ENCODE data around the gene OR2G6.
"Not testable (repeated sequence)": the region's sequence is repeated elsewhere in the genome, so short reads cannot be mapped to it uniquely, and the experiment has no call there.

DNA sequence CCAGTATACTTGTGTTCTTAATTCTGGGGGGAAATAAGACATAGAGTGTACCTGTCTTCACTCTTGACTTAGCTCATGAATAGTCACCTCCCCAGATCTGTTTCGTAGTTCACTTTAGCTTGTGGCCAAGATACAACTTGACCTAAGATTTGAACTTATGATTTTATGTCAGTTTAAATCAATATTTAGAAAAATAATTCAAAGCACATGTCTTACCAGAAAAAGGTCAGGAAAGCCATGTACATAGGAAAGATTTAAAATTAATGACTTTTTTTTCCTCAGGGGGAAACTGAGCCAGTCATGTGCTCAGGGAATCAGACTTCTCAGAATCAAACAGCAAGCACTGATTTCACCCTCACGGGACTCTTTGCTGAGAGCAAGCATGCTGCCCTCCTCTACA, 34.8 kb upstream of the OR2G6 start, which contains the start of gene OR2T3:
- not testable (repeated sequence) for TF ChIP-seq POLR2A (IDR thresholded peaks at IDR 0.05)
- TF ChIP-seq, protein P1, sequence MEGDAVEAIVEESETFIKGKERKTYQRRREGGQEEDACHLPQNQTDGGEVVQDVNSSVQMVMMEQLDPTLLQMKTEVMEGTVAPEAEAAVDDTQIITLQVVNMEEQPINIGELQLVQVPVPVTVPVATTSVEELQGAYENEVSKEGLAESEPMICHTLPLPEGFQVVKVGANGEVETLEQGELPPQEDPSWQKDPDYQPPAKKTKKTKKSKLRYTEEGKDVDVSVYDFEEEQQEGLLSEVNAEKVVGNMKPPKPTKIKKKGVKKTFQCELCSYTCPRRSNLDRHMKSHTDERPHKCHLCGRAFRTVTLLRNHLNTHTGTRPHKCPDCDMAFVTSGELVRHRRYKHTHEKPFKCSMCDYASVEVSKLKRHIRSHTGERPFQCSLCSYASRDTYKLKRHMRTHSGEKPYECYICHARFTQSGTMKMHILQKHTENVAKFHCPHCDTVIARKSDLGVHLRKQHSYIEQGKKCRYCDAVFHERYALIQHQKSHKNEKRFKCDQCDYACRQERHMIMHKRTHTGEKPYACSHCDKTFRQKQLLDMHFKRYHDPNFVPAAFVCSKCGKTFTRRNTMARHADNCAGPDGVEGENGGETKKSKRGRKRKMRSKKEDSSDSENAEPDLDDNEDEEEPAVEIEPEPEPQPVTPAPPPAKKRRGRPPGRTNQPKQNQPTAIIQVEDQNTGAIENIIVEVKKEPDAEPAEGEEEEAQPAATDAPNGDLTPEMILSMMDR (IDR thresholded peaks at IDR 0.05), result not testable (repeated sequence)
